DND-41 (cell line): ENCODE measurements around the gene PLA2G4A.

ENCODE experiments used
- CTCF ChIP-seq: IDR thresholded peaks from 2 replicates; pipeline ENCODE4 v1.5.1; 2012; ENCODE audit warnings: borderline replicate concordance, low read length, moderate library complexity, mild to moderate bottlenecking; ENCODE audit not compliant: poor library complexity, severe bottlenecking; ENCODE audit errors: extremely low read depth
- EZH2 ChIP-seq: IDR thresholded peaks from 3 replicates; pipeline ENCODE4 v1.6.1; 2012; ENCODE audit warnings: borderline replicate concordance, low read depth, mild to moderate bottlenecking, moderate library complexity, low read length, inconsistent platforms; ENCODE audit not compliant: severe bottlenecking

- TF ChIP-seq CTCF (no peak), EZH2 (no peak)
Observed at GRCh38 chr1:186837806-186838205, 9.1 kb downstream of the PLA2G4A start.
